Right lobe of liver (tissue), 6 donors: ENCODE measurements around the gene MAP3K2. TPM values are rescaled to one million over a fixed set of nuclear protein-coding genes. Genes with fewer than 3 reads are reported as not detected.

ENCODE experiments used
- ATAC-seq, 4 donors: fragments of 200-7000 bp; cut with Tn5 transposase; one replicate each; pipeline ENCODE4 v1.9.1; 2020; ENCODE audit warnings: mild to moderate bottlenecking in 4 of 4, moderate library complexity in 4 of 4
- DNase-seq, 3 donors: peaks; one replicate each; pipeline ENCODE4 v3.0.0-alpha.2; 2020
- H3K27ac ChIP-seq, 3 donors: fragments of 200-600 bp; one replicate each; pipeline ENCODE4 v1.8.0; 2022
- H3K27me3 ChIP-seq, 2 donors: fragments of 200-600 bp; one replicate each; pipeline ENCODE4 v1.8.0; 2022
- H3K36me3 ChIP-seq, 4 donors: fragments of 200-600 bp; sonication (generic) in 1 of 4; one replicate each; pipeline versions ENCODE4 v1.5.1 to v1.8.0; 2017 to 2022; ENCODE audit warnings: control low read depth in 1 of 4
- H3K4me1 ChIP-seq, 4 donors: fragments of 200-600 bp; sonication (generic) in 1 of 4; one replicate each; pipeline versions ENCODE4 v1.5.1 to v1.8.0; 2017 to 2022; ENCODE audit warnings: control low read depth in 1 of 4
- H3K4me3 ChIP-seq, 3 donors: fragments of 200-600 bp; one replicate each; pipeline ENCODE4 v1.8.0; 2022
- H3K9me3 ChIP-seq, 4 donors: fragments of 200-600 bp; sonication (generic) in 1 of 4; one replicate each; pipeline versions ENCODE4 v1.5.1 to v1.8.0; 2017 to 2022; ENCODE audit warnings: control low read depth in 1 of 4
- POLR2A ChIP-seq: fragments of 450-650 bp; IDR thresholded peaks from one replicate; pipeline ENCODE4 v1.6.1; 2017; ENCODE audit warnings: antibody characterized with exemption, mild to moderate bottlenecking
- WGBS: methylation state at CpG from one replicate; pipeline ENCODE4 v1.1.6; 2018; ENCODE audit warnings: low coverage, low lambda C conversion rate; ENCODE audit not compliant: insufficient coverage; ENCODE audit errors: missing lambda C conversion rate; 5-methylcytosine and 5-hydroxymethylcytosine counted together
- intact Hi-C, 2 donors: fragments of 100-400 bp; cut with DNase I; formaldehyde crosslinking; loops; one replicate each; pipeline versions ENCODE4 v1.11.2 to v1.14.1; 2022
- total RNA-seq, 6 experiments: library from RNA; depleted of rRNA in 2 of 6; stranded (reverse); fragments of >200 nt in 2 of 6; fragmentation: NEBNext Ultra II Directional in 3 of 6; extraction: Animal tissue kit (Norgen Biotek cat#: 25700) in 3 of 6; gene quantifications; one replicate each; pipeline versions ENCODE4 v1.1.0 to v1.2.4, GENCODE V29; 2016 to 2023
- TF ChIP-seq, protein P1 (sequence below), 4 donors: fragments of 200-600 bp in 3 of 4; fragments of 450-650 bp in 1 of 4; IDR thresholded peaks; one replicate each; pipeline versions ENCODE4 v1.5.1 to v1.8.0; 2016 to 2022; ENCODE audit warnings: antibody characterized with exemption in 4 of 4, mild to moderate bottlenecking in 2 of 4
- donor health status: DM: no; HTN: yes; CAD: no.
- donor health status: DM: no; HTN: no; CAD: no.
- donor health status: DM: no; HTN: no; CAD: no.
- donor health status: DM: no; HTN: yes; CAD: no.
- donor health status: DM: no; HTN: yes; CAD: no.

Gene MAP3K2
- total RNA-seq, 6 experiments from 2014 or later = 28.6 to 45.1 (median 39.8) TPM

DNA sequence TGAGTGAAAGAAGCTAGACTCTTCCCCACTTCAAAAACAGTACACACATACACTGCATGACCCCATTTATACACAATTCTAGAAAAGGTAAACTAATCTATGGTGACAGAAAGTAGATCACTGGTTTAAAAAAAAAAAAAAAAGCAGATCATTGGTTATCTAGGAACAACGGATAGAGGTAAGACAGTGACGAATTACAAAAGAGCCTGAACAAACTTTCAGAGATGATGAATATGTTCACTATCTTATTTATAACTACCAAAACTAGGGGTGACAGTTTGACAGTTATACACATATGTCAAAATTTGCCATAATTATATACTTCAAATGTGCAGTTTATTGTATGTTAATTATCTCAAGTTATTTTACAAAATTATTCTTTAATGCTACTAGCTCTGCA lies 27.5 kb downstream of the MAP3K2 start:
- H3K4me1 ChIP-seq = peaks cover 0 to 18% (median 3%) of the 10 kb centered on the region in 4 donors

GRCh38 chr2:127359520-127359919 lies 28.3 kb downstream of the MAP3K2 start:
- TF ChIP-seq POLR2A = no peak
- Histone ChIP-seq H3K9me3 (no peaks in the 10 kb centered on the region), H3K4me1 (peaks cover 0 to 25% (median 6%) of the 10 kb centered on the region in 4 donors), H3K27me3 (no peaks in the 10 kb centered on the region), H3K27ac (no peak overlapping the region), H3K36me3 (no peaks in the 10 kb centered on the region), H3K4me3 (no peak overlapping the region)
- DNase-seq (no peak), ATAC-seq (no peak)
- 35% methylated on average over 4 of the region's 5 CpGs for WGBS
- intact Hi-C loops = no loop called here

More for the DNA sequence above, 27.5 kb downstream of the MAP3K2 start:
- no peak for TF ChIP-seq POLR2A
- TF ChIP-seq, protein P1, sequence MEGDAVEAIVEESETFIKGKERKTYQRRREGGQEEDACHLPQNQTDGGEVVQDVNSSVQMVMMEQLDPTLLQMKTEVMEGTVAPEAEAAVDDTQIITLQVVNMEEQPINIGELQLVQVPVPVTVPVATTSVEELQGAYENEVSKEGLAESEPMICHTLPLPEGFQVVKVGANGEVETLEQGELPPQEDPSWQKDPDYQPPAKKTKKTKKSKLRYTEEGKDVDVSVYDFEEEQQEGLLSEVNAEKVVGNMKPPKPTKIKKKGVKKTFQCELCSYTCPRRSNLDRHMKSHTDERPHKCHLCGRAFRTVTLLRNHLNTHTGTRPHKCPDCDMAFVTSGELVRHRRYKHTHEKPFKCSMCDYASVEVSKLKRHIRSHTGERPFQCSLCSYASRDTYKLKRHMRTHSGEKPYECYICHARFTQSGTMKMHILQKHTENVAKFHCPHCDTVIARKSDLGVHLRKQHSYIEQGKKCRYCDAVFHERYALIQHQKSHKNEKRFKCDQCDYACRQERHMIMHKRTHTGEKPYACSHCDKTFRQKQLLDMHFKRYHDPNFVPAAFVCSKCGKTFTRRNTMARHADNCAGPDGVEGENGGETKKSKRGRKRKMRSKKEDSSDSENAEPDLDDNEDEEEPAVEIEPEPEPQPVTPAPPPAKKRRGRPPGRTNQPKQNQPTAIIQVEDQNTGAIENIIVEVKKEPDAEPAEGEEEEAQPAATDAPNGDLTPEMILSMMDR (IDR thresholded peaks at IDR 0.05) = no peak
- no peaks in the 10 kb centered on the region for H3K9me3 ChIP-seq
- H3K4me3 ChIP-seq = no peak overlapping the region
- intact Hi-C loops = no loop called here
- H3K27ac ChIP-seq = no peak overlapping the region
- H3K36me3 ChIP-seq = no peaks in the 10 kb centered on the region
- WGBS = 47% methylated on average over 2 of the region's 2 CpGs
- no peak for DNase-seq
- no peaks in the 10 kb centered on the region for H3K27me3 ChIP-seq
- no peak for ATAC-seq

DNA sequence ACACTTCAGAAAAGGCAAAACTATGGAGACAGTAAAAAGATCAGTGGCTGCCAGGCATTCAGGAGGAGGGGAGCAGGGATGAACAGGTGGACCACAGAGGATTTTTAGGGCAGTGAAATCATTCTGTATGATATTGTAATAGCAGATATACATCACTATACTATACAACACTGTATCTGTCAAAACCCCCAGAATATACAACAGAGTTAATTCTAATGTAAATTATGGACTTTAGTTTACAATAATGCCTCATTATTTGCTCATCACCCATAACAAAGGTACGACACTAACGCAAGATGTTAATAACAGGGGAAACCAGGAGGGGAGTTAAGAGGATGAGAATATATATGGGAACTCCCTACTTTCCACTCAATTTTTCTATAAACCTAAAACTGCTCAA lies 28.8 kb downstream of the MAP3K2 start:
- H3K4me1 ChIP-seq = peaks cover 0 to 31% (median 8%) of the 10 kb centered on the region in 4 donors
- 96% methylated on average over 2 of the region's 2 CpGs for WGBS
- H3K9me3 ChIP-seq = no peaks in the 10 kb centered on the region

DNA sequence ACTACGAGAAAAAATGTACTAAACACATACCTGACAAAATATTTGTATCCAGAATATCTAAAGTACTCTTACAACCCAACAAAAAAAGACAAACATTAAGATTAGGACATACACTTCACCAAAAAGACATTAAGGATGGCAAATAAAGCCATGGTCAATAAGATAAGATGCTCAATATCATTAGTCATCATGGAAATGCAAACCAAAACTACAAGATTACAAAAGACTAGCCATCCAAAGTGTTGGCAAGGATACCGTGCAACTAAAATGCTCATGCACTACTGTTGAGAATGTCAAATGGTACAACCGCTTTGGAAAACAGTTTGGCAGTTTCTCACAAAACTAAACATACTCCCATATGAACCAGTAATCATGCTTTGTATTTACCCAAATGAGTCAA lies 29.7 kb downstream of the MAP3K2 start:
- TF ChIP-seq, protein P1 (IDR thresholded peaks at IDR 0.05) = no peak
- no peak for TF ChIP-seq POLR2A
- Histone ChIP-seq H3K9me3 (no peaks in the 10 kb centered on the region), H3K4me3 (no peak overlapping the region), H3K4me1 (peaks cover 0 to 31% (median 8%) of the 10 kb centered on the region in 4 donors), H3K27ac (peak overlapping the region in 1 of 3 donors; percentile 22), H3K27me3 (no peaks in the 10 kb centered on the region), H3K36me3 (no peaks in the 10 kb centered on the region)
- intact Hi-C loops = no loop called here
- 38% methylated on average over 3 of the region's 3 CpGs for WGBS
- ATAC-seq (peak; percentile 62 to 89 (median 82)), DNase-seq (no peak)

More for the DNA sequence above, 28.8 kb downstream of the MAP3K2 start:
- intact Hi-C loops = no loop called here
- DNase-seq (no peak), ATAC-seq (no peak)
- Histone ChIP-seq H3K27me3 (no peaks in the 10 kb centered on the region), H3K4me3 (no peak overlapping the region), H3K27ac (no peak overlapping the region), H3K36me3 (no peaks in the 10 kb centered on the region)
- TF ChIP-seq, protein P1 (IDR thresholded peaks at IDR 0.05) = no peak
- TF ChIP-seq POLR2A = no peak

DNA sequence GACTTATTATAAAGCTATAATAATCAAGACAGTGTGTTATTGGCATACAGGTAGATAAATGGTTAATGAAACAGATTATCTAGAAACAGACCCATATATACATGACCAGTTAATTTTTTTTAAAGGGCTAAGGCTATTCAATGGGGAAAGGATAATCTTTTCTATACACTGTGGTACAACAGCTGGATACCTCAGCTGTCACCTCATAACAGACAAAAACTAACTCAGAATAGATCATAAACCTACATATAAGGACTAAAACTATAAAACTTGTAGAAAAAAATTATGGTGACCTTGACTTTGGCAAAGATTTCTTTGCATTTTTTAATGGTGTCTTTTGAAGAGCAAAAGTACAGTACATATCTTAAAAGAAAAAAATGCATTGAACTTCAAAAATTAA lies 30.2 kb downstream of the MAP3K2 start:
- intact Hi-C loops = no loop called here
- ATAC-seq = no peak

More for the DNA sequence above, 30.2 kb downstream of the MAP3K2 start:
- Histone ChIP-seq H3K27ac (no peak overlapping the region), H3K4me3 (no peak overlapping the region), H3K9me3 (no peaks in the 10 kb centered on the region), H3K36me3 (no peaks in the 10 kb centered on the region), H3K27me3 (no peaks in the 10 kb centered on the region), H3K4me1 (peaks cover 0 to 31% (median 8%) of the 10 kb centered on the region in 4 donors)
- no peak for DNase-seq
- TF ChIP-seq, protein P1 (IDR thresholded peaks at IDR 0.05) = no peak
- TF ChIP-seq POLR2A = no peak
